Sciatic nerve (tissue), 2 donors: ENCODE measurements around the gene SP2. TPM values are rescaled to one million over a fixed set of nuclear protein-coding genes. Genes with fewer than 3 reads are reported as not detected.
A peak's percentile ranks its signal among the peaks of the same experiment; 100 is the strongest.

Source experiments
- ATAC-seq: fragments of 200-7000 bp; cut with Tn5 transposase; one replicate; pipeline ENCODE4 v1.9.1; 2020; ENCODE audit warnings: mild to moderate bottlenecking, moderate library complexity
- DNase-seq: peaks from one replicate; pipeline ENCODE4 v3.0.0-alpha.2; 2020; ENCODE audit warnings: low spot score
- intact Hi-C: fragments of 100-400 bp; cut with DNase I; formaldehyde crosslinking; loops from one replicate; pipeline ENCODE4 v1.14.2; 2022
- total RNA-seq: library from RNA; stranded (reverse); fragmentation: NEBNext Ultra II Directional; extraction: Animal tissue kit (Norgen Biotek cat#: 25700); gene quantifications from one replicate; pipeline ENCODE4 v1.2.1, GENCODE V29; 2021
- donor health status: DM: no; HTN: no; CAD: no.
- donor health status: DM: no; HTN: no; CAD: no.

SP2 gene
- total RNA-seq: 24.2 TPM

- DNase-seq (peak; percentile 99), ATAC-seq (peak; percentile 97)
- intact Hi-C loops: loop anchor here (5.0 kb wide), 1 partner anchor 51 kb away; no protein-coding TSS in a partner anchor
Observed at GRCh38 chr17:47895856-47896671, at the start of gene SP2. Gene SP2, plus strand, starts transcription at chr17:47896236. Its CDS starts 51 bp downstream, at chr17:47896287.

GRCh38 chr17:47846716-47847340, 49.2 kb upstream of the SP2 start:
- no peak for DNase-seq
- ATAC-seq: no peak
- intact Hi-C loops: loop anchor here (5.0 to 10.0 kb wide), 3 partner anchors 40 to 168 kb away; partner anchors contain the start of gene PRR15L

- intact Hi-C loops: loop anchor here (5.0 to 10.0 kb wide), 3 partner anchors 40 to 167 kb away; partner anchors contain the start of gene PRR15L
- ATAC-seq: no peak
Observed at GRCh38 chr17:47847341-47848197, 48.5 kb upstream of the SP2 start.

GRCh38 chr17:47848198-47848513, 47.9 kb upstream of the SP2 start:
- intact Hi-C loops: loop anchor here (5.0 to 10.0 kb wide), 3 partner anchors 39 to 167 kb away; partner anchors contain the start of gene PRR15L
- no peak for ATAC-seq
- DNase-seq: no peak

More at GRCh38 chr17:47847341-47848197, 48.5 kb upstream of the SP2 start:
- no peak for DNase-seq

- intact Hi-C loops: loop anchor here (5.0 kb wide), 1 partner anchor 882 kb away; no protein-coding TSS in a partner anchor
- peak; percentile 6 for ATAC-seq
- no peak for DNase-seq
Observed at GRCh38 chr17:47850373-47850691, 45.7 kb upstream of the SP2 start.

GRCh38 chr17:47850692-47851573, 45.1 kb upstream of the SP2 start, which contains the start of gene SP6:
Gene SP6, minus strand, starts transcription at chr17:47851163. Its CDS starts 2,734 bp downstream, at chr17:47848429.
- intact Hi-C loops: loop anchor here (5.0 kb wide), 1 partner anchor 881 kb away; no protein-coding TSS in a partner anchor
- ATAC-seq (peak; percentile 67), DNase-seq (no peak)

GRCh38 chr17:47851764-47852112, 44.3 kb upstream of the SP2 start:
- intact Hi-C loops: loop anchor here (5.0 kb wide), 1 partner anchor 881 kb away; no protein-coding TSS in a partner anchor
- no peak for ATAC-seq
- DNase-seq: no peak

GRCh38 chr17:47852113-47852949, 43.7 kb upstream of the SP2 start:
- no peak for DNase-seq
- no peak for ATAC-seq
- intact Hi-C loops: loop anchor here (5.0 kb wide), 1 partner anchor 880 kb away; no protein-coding TSS in a partner anchor

- intact Hi-C loops: loop anchor here (5.0 kb wide), 1 partner anchor 879 kb away; no protein-coding TSS in a partner anchor
- ATAC-seq (no peak), DNase-seq (no peak)
Observed at GRCh38 chr17:47853616-47854015, 42.4 kb upstream of the SP2 start.

GRCh38 chr17:47855737-47856136, 40.3 kb upstream of the SP2 start:
- intact Hi-C loops: no loop called here
- ATAC-seq (no peak), DNase-seq (no peak)

GRCh38 chr17:47856830-47857229, 39.2 kb upstream of the SP2 start:
- DNase-seq (no peak), ATAC-seq (no peak)
- intact Hi-C loops: no loop called here

- DNase-seq (no peak), ATAC-seq (no peak)
- intact Hi-C loops: no loop called here
Observed at GRCh38 chr17:47857551-47858455, 38.2 kb upstream of the SP2 start.

GRCh38 chr17:47860386-47860785, 35.6 kb upstream of the SP2 start:
- ATAC-seq: no peak
- DNase-seq: no peak
- intact Hi-C loops: no loop called here

- ATAC-seq (no peak), DNase-seq (no peak)
- intact Hi-C loops: no loop called here
Observed at GRCh38 chr17:47862621-47863440, 33.2 kb upstream of the SP2 start.

GRCh38 chr17:47864791-47865216, 31.2 kb upstream of the SP2 start:
- ATAC-seq (no peak), DNase-seq (no peak)
- intact Hi-C loops: no loop called here

GRCh38 chr17:47866941-47867340, 29.1 kb upstream of the SP2 start:
- DNase-seq (no peak), ATAC-seq (peak; percentile 54)
- intact Hi-C loops: no loop called here
